Immature natural killer cell (primary cell): Measurements from ENCODE around the gene SORCS2. TPM values are rescaled to one million over a fixed set of nuclear protein-coding genes. Genes with fewer than 3 reads are reported as not detected.

Experiments used
- DNase-seq, 3 donors: peaks; one replicate each; pipeline ENCODE4 v3.0.0; 2022; ENCODE audit warnings: mixed read lengths in 1 of 3
- H3K27ac Mint-ChIP-seq, 6 donors: one replicate each; pipeline ENCODE4 v1.8.0; 2020; ENCODE audit warnings: mixed read lengths in 6 of 6, mild to moderate bottlenecking in 5 of 6, inconsistent platforms in 4 of 6, moderate library complexity in 3 of 6
- H3K27me3 Mint-ChIP-seq, 3 donors: one replicate each; pipeline ENCODE4 v1.8.0; 2020 to 2021; ENCODE audit warnings: low read depth in 3 of 3, mild to moderate bottlenecking in 3 of 3, mixed read lengths in 3 of 3, moderate library complexity in 3 of 3, inconsistent platforms in 1 of 3
- H3K36me3 Mint-ChIP-seq, 3 donors: one replicate each; pipeline ENCODE4 v1.8.0; 2020; ENCODE audit warnings: mixed read lengths in 3 of 3, inconsistent platforms in 2 of 3, mild to moderate bottlenecking in 2 of 3
- H3K4me1 Mint-ChIP-seq, 2 donors: one replicate each; pipeline ENCODE4 v1.8.0; 2020; ENCODE audit warnings: inconsistent platforms in 2 of 2, mild to moderate bottlenecking in 2 of 2, mixed read lengths in 2 of 2, moderate library complexity in 1 of 2
- H3K4me3 Mint-ChIP-seq, 5 donors: one replicate each; pipeline ENCODE4 v1.8.0; 2020; ENCODE audit warnings: mild to moderate bottlenecking in 5 of 5, mixed read lengths in 5 of 5, inconsistent platforms in 3 of 5, moderate library complexity in 3 of 5
- H3K9me3 Mint-ChIP-seq, 6 donors: one replicate each; pipeline ENCODE4 v1.8.0; 2020; ENCODE audit warnings: mild to moderate bottlenecking in 6 of 6, mixed read lengths in 6 of 6, inconsistent platforms in 4 of 6, moderate library complexity in 3 of 6
- polyA plus RNA-seq, 3 donors: library from polyadenylated mRNA; unstranded; fragments of 300-500 nt; fragmentation: Illumina TruSeq; gene quantifications; one replicate each; pipeline ENCODE4 v1.2.3, GENCODE V29; 2021

SORCS2 gene
- polyA plus RNA-seq, 3 donors from 2014 or later, result 0.04 to 0.16 TPM; not detected in 1

GRCh38 chr4:7247946-7248345 lies 55.6 kb downstream of the SORCS2 start:
- Mint-ChIP-seq H3K9me3 (no peaks in the 10 kb centered on the region), H3K27ac (no peak overlapping the region), H3K27me3 (peaks cover 2 to 6% (median 3%) of the 10 kb centered on the region in 3 donors), H3K4me3 (no peak overlapping the region), H3K36me3 (no peaks in the 10 kb centered on the region), H3K4me1 (no peaks in the 10 kb centered on the region)
- no peak for DNase-seq

- Mint-ChIP-seq H3K36me3 (no peaks in the 10 kb centered on the region), H3K9me3 (no peaks in the 10 kb centered on the region), H3K27me3 (peaks cover 0 to 6% (median 3%) of the 10 kb centered on the region in 3 donors), H3K4me3 (no peak overlapping the region), H3K27ac (no peak overlapping the region), H3K4me1 (no peaks in the 10 kb centered on the region)
- DNase-seq, result no peak
These were observed 56.5 kb downstream of the SORCS2 start for GRCh38 chr4:7248857-7249256.

- no peaks in the 10 kb centered on the region for H3K9me3 Mint-ChIP-seq
- H3K27me3 Mint-ChIP-seq, result peaks cover 4 to 7% (median 4%) of the 10 kb centered on the region in 3 donors
- no peak for DNase-seq
- no peaks in the 10 kb centered on the region for H3K4me1 Mint-ChIP-seq
- H3K36me3 Mint-ChIP-seq, result no peaks in the 10 kb centered on the region
- no peak overlapping the region for H3K27ac Mint-ChIP-seq
- no peak overlapping the region for H3K4me3 Mint-ChIP-seq
These were observed 59.0 kb downstream of the SORCS2 start for GRCh38 chr4:7251321-7251720.

- peak overlapping the region in 1 of 6 donors; percentile 76 for H3K27ac Mint-ChIP-seq
- H3K4me3 Mint-ChIP-seq, result no peak overlapping the region
- DNase-seq, result no peak
- no peaks in the 10 kb centered on the region for H3K36me3 Mint-ChIP-seq
- H3K9me3 Mint-ChIP-seq, result no peaks in the 10 kb centered on the region
- H3K27me3 Mint-ChIP-seq, result peaks cover 6 to 8% (median 7%) of the 10 kb centered on the region in 3 donors
- H3K4me1 Mint-ChIP-seq, result no peaks in the 10 kb centered on the region
These were observed 59.7 kb downstream of the SORCS2 start for GRCh38 chr4:7252051-7252450.

GRCh38 chr4:7252510-7253340 lies 60.4 kb downstream of the SORCS2 start:
- H3K4me3 Mint-ChIP-seq, result no peak overlapping the region
- H3K9me3 Mint-ChIP-seq, result no peaks in the 10 kb centered on the region
- H3K36me3 Mint-ChIP-seq, result no peaks in the 10 kb centered on the region
- no peaks in the 10 kb centered on the region for H3K4me1 Mint-ChIP-seq
- H3K27me3 Mint-ChIP-seq, result peaks cover 3 to 8% (median 7%) of the 10 kb centered on the region in 3 donors
- no peak overlapping the region for H3K27ac Mint-ChIP-seq
- no peak for DNase-seq

GRCh38 chr4:7253341-7253700 lies 61.0 kb downstream of the SORCS2 start:
- Mint-ChIP-seq H3K36me3 (no peaks in the 10 kb centered on the region), H3K4me1 (no peaks in the 10 kb centered on the region), H3K4me3 (no peak overlapping the region), H3K27me3 (peaks cover 3 to 10% (median 7%) of the 10 kb centered on the region in 3 donors), H3K9me3 (no peaks in the 10 kb centered on the region), H3K27ac (no peak overlapping the region)
- DNase-seq, result no peak

- H3K27me3 Mint-ChIP-seq, result peaks cover 3 to 11% (median 7%) of the 10 kb centered on the region in 3 donors
- H3K27ac Mint-ChIP-seq, result no peak overlapping the region
- H3K4me3 Mint-ChIP-seq, result no peak overlapping the region
- no peak for DNase-seq
- H3K4me1 Mint-ChIP-seq, result no peaks in the 10 kb centered on the region
- no peaks in the 10 kb centered on the region for H3K9me3 Mint-ChIP-seq
- no peaks in the 10 kb centered on the region for H3K36me3 Mint-ChIP-seq
These were observed 61.5 kb downstream of the SORCS2 start for GRCh38 chr4:7253837-7254236.

- no peak for DNase-seq
- peaks cover 3 to 11% (median 7%) of the 10 kb centered on the region in 3 donors for H3K27me3 Mint-ChIP-seq
- H3K4me1 Mint-ChIP-seq, result no peaks in the 10 kb centered on the region
- no peaks in the 10 kb centered on the region for H3K9me3 Mint-ChIP-seq
- H3K36me3 Mint-ChIP-seq, result no peaks in the 10 kb centered on the region
- H3K27ac Mint-ChIP-seq, result no peak overlapping the region
- H3K4me3 Mint-ChIP-seq, result no peak overlapping the region
These were observed 62.6 kb downstream of the SORCS2 start for GRCh38 chr4:7254736-7255487.

- H3K4me1 Mint-ChIP-seq, result no peaks in the 10 kb centered on the region
- H3K9me3 Mint-ChIP-seq, result no peaks in the 10 kb centered on the region
- H3K27ac Mint-ChIP-seq, result no peak overlapping the region
- H3K27me3 Mint-ChIP-seq, result peaks cover 3 to 11% (median 7%) of the 10 kb centered on the region in 3 donors
- no peak for DNase-seq
- H3K36me3 Mint-ChIP-seq, result no peaks in the 10 kb centered on the region
- no peak overlapping the region for H3K4me3 Mint-ChIP-seq
These were observed 63.1 kb downstream of the SORCS2 start for GRCh38 chr4:7255488-7255881.

- Mint-ChIP-seq H3K9me3 (no peaks in the 10 kb centered on the region), H3K4me3 (no peak overlapping the region), H3K36me3 (no peaks in the 10 kb centered on the region), H3K27me3 (peaks cover 4 to 11% (median 7%) of the 10 kb centered on the region in 3 donors), H3K4me1 (no peaks in the 10 kb centered on the region), H3K27ac (no peak overlapping the region)
- DNase-seq, result no peak
These were observed 63.7 kb downstream of the SORCS2 start for GRCh38 chr4:7255996-7256395.

GRCh38 chr4:7256984-7257810 lies 64.9 kb downstream of the SORCS2 start:
- no peak for DNase-seq
- no peaks in the 10 kb centered on the region for H3K36me3 Mint-ChIP-seq
- no peaks in the 10 kb centered on the region for H3K9me3 Mint-ChIP-seq
- H3K27ac Mint-ChIP-seq, result no peak overlapping the region
- H3K4me3 Mint-ChIP-seq, result no peak overlapping the region
- no peaks in the 10 kb centered on the region for H3K4me1 Mint-ChIP-seq
- H3K27me3 Mint-ChIP-seq, result peaks cover 4 to 13% (median 6%) of the 10 kb centered on the region in 3 donors

GRCh38 chr4:7259039-7259438 lies 66.7 kb downstream of the SORCS2 start:
- Mint-ChIP-seq H3K4me3 (no peak overlapping the region), H3K36me3 (no peaks in the 10 kb centered on the region), H3K27ac (no peak overlapping the region), H3K9me3 (no peaks in the 10 kb centered on the region), H3K4me1 (no peaks in the 10 kb centered on the region), H3K27me3 (peaks cover 4 to 19% (median 9%) of the 10 kb centered on the region in 3 donors)
- DNase-seq, result no peak

GRCh38 chr4:7260569-7260968 lies 68.2 kb downstream of the SORCS2 start:
- Mint-ChIP-seq H3K36me3 (no peaks in the 10 kb centered on the region), H3K27me3 (peaks cover 5 to 17% (median 8%) of the 10 kb centered on the region in 3 donors), H3K4me1 (no peaks in the 10 kb centered on the region), H3K9me3 (no peaks in the 10 kb centered on the region), H3K27ac (no peak overlapping the region), H3K4me3 (no peak overlapping the region)
- no peak for DNase-seq

GRCh38 chr4:7261087-7261486 lies 68.7 kb downstream of the SORCS2 start:
- Mint-ChIP-seq H3K9me3 (no peaks in the 10 kb centered on the region), H3K36me3 (no peaks in the 10 kb centered on the region), H3K27me3 (peaks cover 5 to 18% (median 8%) of the 10 kb centered on the region in 3 donors), H3K4me1 (no peaks in the 10 kb centered on the region), H3K4me3 (no peak overlapping the region), H3K27ac (no peak overlapping the region)
- no peak for DNase-seq
